HepG2 (cell line): Measurements from ENCODE around the gene FTL. TPM values are rescaled to one million over a fixed set of nuclear protein-coding genes. Genes with fewer than 3 reads are reported as not detected.

Source experiments
- BCL3 ChIP-seq: sonication (generic); formaldehyde crosslinking; IDR thresholded peaks from 2 replicates; pipeline ENCODE4 v1.5.1; 2020; ENCODE audit warnings: mild to moderate bottlenecking, missing genetic modification reagents, moderate library complexity
- FOXK2 ChIP-seq: fragments of 450-650 bp; IDR thresholded peaks from 2 replicates; pipeline ENCODE4 v1.6.1; 2016
- JARID2 ChIP-seq: sonication (generic); formaldehyde crosslinking; IDR thresholded peaks from 2 replicates; pipeline ENCODE4 v1.8.1; 2023; ENCODE audit warnings: missing genetic modification reagents, inconsistent platforms; ENCODE audit not compliant: insufficient replicate concordance
- MYPOP ChIP-seq: sonication (generic); formaldehyde crosslinking; IDR thresholded peaks from 2 replicates; pipeline ENCODE4 v1.8.1; 2023; ENCODE audit warnings: mild to moderate bottlenecking, moderate library complexity, missing genetic modification reagents
- ZBTB34 ChIP-seq: sonication (generic); formaldehyde crosslinking; IDR thresholded peaks from 2 replicates; pipeline ENCODE4 v1.8.0; 2022; ENCODE audit warnings: mild to moderate bottlenecking, missing genetic modification reagents
- ZBTB39 ChIP-seq: sonication (generic); formaldehyde crosslinking; IDR thresholded peaks from 2 replicates; pipeline ENCODE4 v1.5.0; 2020; ENCODE audit warnings: missing genetic modification reagents
- ZNF10 ChIP-seq: sonication (generic); formaldehyde crosslinking; IDR thresholded peaks from 2 replicates; pipeline ENCODE4 v1.4.0; 2020; ENCODE audit warnings: mild to moderate bottlenecking, low read depth, missing genetic modification reagents, borderline replicate concordance
- ZNF253 ChIP-seq: sonication (generic); formaldehyde crosslinking; IDR thresholded peaks from 2 replicates; pipeline ENCODE4 v1.8.0; 2022; ENCODE audit warnings: mild to moderate bottlenecking, missing genetic modification reagents, borderline replicate concordance
- ZNF292 ChIP-seq: sonication (generic); formaldehyde crosslinking; IDR thresholded peaks from 2 replicates; pipeline ENCODE4 v1.8.1; 2022; ENCODE audit warnings: mild to moderate bottlenecking, low read depth, missing genetic modification reagents, borderline replicate concordance
- ZNF331 ChIP-seq: sonication (generic); formaldehyde crosslinking; IDR thresholded peaks from 2 replicates; pipeline ENCODE4 v1.4.0; 2020; ENCODE audit warnings: missing genetic modification reagents
- ZNF414 ChIP-seq: sonication (generic); formaldehyde crosslinking; IDR thresholded peaks from 2 replicates; pipeline ENCODE4 v1.5.0; 2020; ENCODE audit warnings: missing genetic modification reagents
- ZNF503 ChIP-seq: sonication (generic); formaldehyde crosslinking; IDR thresholded peaks from 2 replicates; pipeline ENCODE4 v1.4.0; 2020; ENCODE audit warnings: missing genetic modification reagents
- ZNF724P ChIP-seq: sonication (generic); formaldehyde crosslinking; IDR thresholded peaks from 2 replicates; pipeline ENCODE4 v1.8.0; 2022; ENCODE audit warnings: missing genetic modification reagents, borderline replicate concordance
- ZNF768 ChIP-seq: sonication (generic); formaldehyde crosslinking; IDR thresholded peaks from 2 replicates; pipeline ENCODE4 v1.4.0; 2020; ENCODE audit warnings: missing genetic modification reagents
- ZNF780A ChIP-seq: sonication (generic); formaldehyde crosslinking; IDR thresholded peaks from 2 replicates; pipeline ENCODE4 v1.8.0; 2022; ENCODE audit warnings: mild to moderate bottlenecking, missing genetic modification reagents, moderate library complexity
- ZSCAN25 ChIP-seq: sonication (generic); formaldehyde crosslinking; IDR thresholded peaks from 2 replicates; pipeline ENCODE4 v1.8.0; 2022; ENCODE audit warnings: mild to moderate bottlenecking, missing genetic modification reagents
- polyA plus RNA-seq, 8 experiments: library from polyadenylated mRNA; depleted of rRNA in 3 of 8; stranded (reverse) in 7 of 8; unstranded in 1 of 8; fragments of >200 nt; fragmentation: Illumina TruSeq in 4 of 8; extraction: Trizol in 4 of 8; gene quantifications; 2 replicates each; pipeline versions ENCODE4 v1.2.1 to v1.2.3, GENCODE V29; 2011 to 2016; ENCODE audit warnings: low read depth in 4 of 8, missing spikeins in 1 of 8, mixed read lengths in 1 of 8; ENCODE audit not compliant: insufficient read depth in 1 of 8
- total RNA-seq, 5 experiments: library from RNA; depleted of rRNA; stranded (reverse); fragments of >200 nt; fragmentation: Illumina TruSeq; extraction: Trizol; gene quantifications; 2 replicates each; pipeline ENCODE4 v1.2.3, GENCODE V29; 2016; ENCODE audit warnings: low read depth in 1 of 5

Gene FTL
- total and polyA plus RNA-seq, 2 of the 13 experiments (the other 11 are each of a cell fraction or from before 2014, with no cell fraction given): 2,721 to 8,800 TPM

GRCh38 chr19:48962029-48962848 is 2.9 kb upstream of the FTL start (continued):
- no peak for TF ChIP-seq ZBTB34 (CRISPR knock-in tag)
- peak; percentile 79 for TF ChIP-seq JARID2 (CRISPR knock-in tag)
- TF ChIP-seq BCL3 (CRISPR knock-in tag): peak; percentile 88; the same call in 1 of the 2 replicates
- no peak for TF ChIP-seq ZNF253
- TF ChIP-seq ZNF292: peak; percentile 67; the same call in 1 of the 2 replicates
- TF ChIP-seq ZNF724P: peak; percentile 77
- TF ChIP-seq ZNF780A: 0 out of 2 replicates have a peak, but pooled peaks have one; percentile 26
- TF ChIP-seq FOXK2: no peak
- no peak for TF ChIP-seq ZNF10 (CRISPR knock-in tag)
- no peak for TF ChIP-seq ZBTB39
- peak; percentile 75; the same call in 1 of the 2 replicates for TF ChIP-seq ZNF503
- TF ChIP-seq MYPOP (CRISPR knock-in tag): no peak
- peak; percentile 73 for TF ChIP-seq ZNF331
- peak; percentile 71 for TF ChIP-seq ZSCAN25 (CRISPR knock-in tag)
- peak; percentile 83 for TF ChIP-seq ZNF768
- peak; percentile 71; the same call in 1 of the 2 replicates for TF ChIP-seq ZNF414 (CRISPR knock-in tag)
